GM12891 (cell line): ENCODE data around the gene EPAS1.

Experiments used
- POLR2A ChIP-seq: IDR thresholded peaks from 2 replicates; pipeline ENCODE4 v1.6.1; 2011; ENCODE audit warnings: low read depth, low read length, control low read depth
- POLR2AphosphoS5 ChIP-seq: IDR thresholded peaks from 2 replicates; pipeline ENCODE4 v1.6.1; 2011; ENCODE audit warnings: low read depth, low read length, control low read depth
- SPI1 ChIP-seq: IDR thresholded peaks from 2 replicates; pipeline ENCODE4 v1.6.1; 2011; ENCODE audit warnings: low read depth, low read length, control low read depth
- TAF1 ChIP-seq: IDR thresholded peaks from 2 replicates; pipeline ENCODE4 v1.6.1; 2011; ENCODE audit warnings: low read depth, low read length, control low read depth

DNA sequence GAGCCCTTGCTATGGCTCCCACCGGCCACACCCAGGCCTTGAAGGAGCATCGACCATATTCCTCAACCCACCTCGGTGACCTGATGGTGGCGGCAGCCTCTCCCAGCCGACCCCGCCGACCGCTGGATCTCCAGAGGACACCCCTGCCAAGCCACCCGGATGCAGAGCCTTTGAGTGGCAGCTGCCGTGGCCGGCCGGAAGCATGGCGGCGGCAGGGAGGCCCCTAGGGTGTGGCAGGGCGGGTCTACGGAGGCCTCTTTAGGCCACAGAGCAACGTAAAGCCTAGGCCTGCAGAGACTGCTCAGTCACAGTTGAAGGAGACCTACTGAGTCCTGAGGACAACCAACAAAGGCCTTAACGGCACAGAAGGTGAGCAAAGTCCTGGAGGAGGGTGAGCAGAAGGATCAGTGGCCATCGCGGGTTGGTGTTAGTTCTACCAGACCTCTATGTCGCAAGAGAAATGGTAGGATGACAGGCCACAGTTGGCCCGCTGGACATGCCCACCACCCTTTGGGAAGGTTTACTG lies 131.8 kb downstream of the EPAS1 start:
- TF ChIP-seq POLR2A: no peak
- no peak for TF ChIP-seq POLR2AphosphoS5
- no peak for TF ChIP-seq TAF1
- no peak for TF ChIP-seq SPI1
